ENCODE measurements around the gene TMEM234.

The TMEM234 gene

DNA sequence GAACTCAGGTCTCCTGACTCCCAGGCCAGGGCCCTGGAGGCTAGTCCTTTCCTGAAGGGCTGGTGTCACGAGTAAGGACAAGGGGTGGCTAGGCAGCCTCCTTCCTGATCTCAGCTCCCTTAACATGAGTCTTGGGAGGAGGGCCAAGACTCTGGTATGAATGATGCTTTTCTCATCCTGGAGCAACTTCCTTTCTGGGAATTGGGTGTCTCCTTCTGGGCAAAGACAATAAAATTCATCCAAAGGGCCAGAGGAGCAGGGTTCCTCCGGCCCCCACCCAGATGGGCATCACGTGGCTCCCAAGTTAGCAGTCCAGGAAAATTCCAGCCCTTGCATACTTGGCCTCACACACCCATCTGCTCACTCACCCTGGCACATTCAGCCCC is 24.7 kb upstream of the TMEM234 start, which contains the start of gene FAM167B:
FAM167B (plus strand) TSS at position 335 of the 386 bp plus-strand sequence. CDS start 200 bp downstream, outside the sequence.
- peak; percentile 66 for DNase-seq (ENCODE audit: extremely low read depth, low read depth)
- TF ChIP-seq CTCF (IDR thresholded peaks at IDR 0.05; ENCODE audit: low read depth, low read length), result no peak

- no peak for DNase-seq (ENCODE audit: extremely low read depth, low read depth)
Measured at GRCh38 chr1:32242341-32242851, 20.2 kb upstream of the TMEM234 start.

GRCh38 chr1:32241001-32241763 is 19.0 kb upstream of the TMEM234 start:
- no peak for DNase-seq (ENCODE audit: extremely low read depth, low read depth)

More at GRCh38 chr1:32242341-32242851, 20.2 kb upstream of the TMEM234 start:
- no peak; the same call in 1 of the 2 replicates for TF ChIP-seq CTCF (IDR thresholded peaks at IDR 0.05; ENCODE audit: low read depth, low read length)

DNA sequence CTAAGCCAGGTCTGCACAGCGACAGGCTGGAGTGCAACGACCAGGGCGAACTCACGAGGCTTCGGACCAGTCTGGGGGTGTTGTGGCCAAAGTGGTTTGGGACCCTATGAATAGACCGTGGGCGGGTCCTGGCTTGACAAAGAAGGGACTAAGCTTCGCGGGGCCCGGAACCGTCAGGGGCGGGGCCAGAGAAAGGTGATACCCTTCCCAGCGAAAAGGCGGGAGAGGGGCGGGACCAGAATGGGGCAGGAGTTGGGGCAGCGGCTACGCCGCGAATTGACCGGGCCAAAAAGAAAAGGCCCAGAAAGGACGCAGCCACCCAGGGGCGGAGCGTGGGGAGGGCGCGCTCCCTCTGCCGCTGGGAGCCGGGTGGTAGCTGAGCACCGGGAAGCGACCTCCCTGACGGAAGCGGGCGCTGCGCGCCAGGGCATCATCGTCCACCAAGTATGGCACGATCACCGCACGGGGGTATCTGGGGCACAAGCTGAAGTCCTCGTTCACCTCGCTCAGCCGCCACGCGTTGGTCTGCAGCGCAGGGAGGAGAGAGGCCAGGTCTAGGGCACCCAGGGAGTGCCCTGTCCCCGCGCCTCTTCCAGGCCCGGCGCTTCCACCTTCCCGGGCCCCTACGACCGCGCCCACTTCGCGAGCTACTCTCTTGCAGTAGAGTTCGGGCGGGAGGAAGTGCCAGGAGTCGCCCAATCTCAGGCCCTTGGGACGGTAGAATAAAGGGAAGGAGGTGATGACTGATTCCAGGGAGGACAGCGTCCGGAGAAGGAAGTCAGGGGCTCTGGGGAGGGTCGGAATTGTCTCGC is 18.2 kb upstream of the TMEM234 start:
- peak; percentile 34 for TF ChIP-seq CTCF (IDR thresholded peaks at IDR 0.05; ENCODE audit: low read depth, low read length)
- DNase-seq (ENCODE audit: extremely low read depth, low read depth), result no peak

More at GRCh38 chr1:32241001-32241763, 19.0 kb upstream of the TMEM234 start:
- TF ChIP-seq CTCF (IDR thresholded peaks at IDR 0.05; ENCODE audit: low read depth, low read length), result no peak; the same call in 1 of the 2 replicates

DNA sequence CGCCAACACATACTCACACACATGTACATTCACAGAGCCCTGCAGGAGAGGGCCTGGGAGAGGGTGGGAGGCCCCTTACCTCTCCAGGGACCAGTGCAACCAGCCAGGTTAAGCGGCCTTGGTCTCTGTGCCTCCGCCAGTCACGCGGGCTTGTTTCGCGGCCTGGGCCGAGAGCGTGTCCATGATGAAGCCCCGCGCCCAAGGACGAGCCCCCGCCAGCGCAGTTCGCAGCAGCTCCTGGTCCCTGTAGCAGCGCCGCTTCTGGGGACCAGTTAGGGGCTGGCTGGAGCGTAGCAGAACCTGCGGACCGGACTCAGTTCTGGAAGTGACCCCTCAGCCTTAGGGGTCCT is 17.6 kb upstream of the TMEM234 start:
- DNase-seq (ENCODE audit: extremely low read depth, low read depth), result no peak
- TF ChIP-seq CTCF (IDR thresholded peaks at IDR 0.05; ENCODE audit: low read depth, low read length), result no peak

- no peak for TF ChIP-seq CTCF (IDR thresholded peaks at IDR 0.05; ENCODE audit: low read depth, low read length)
- no peak for DNase-seq (ENCODE audit: extremely low read depth, low read depth)
Measured at GRCh38 chr1:32239337-32239736, 17.2 kb upstream of the TMEM234 start.

GRCh38 chr1:32234792-32235191 is 12.6 kb upstream of the TMEM234 start:
- DNase-seq (ENCODE audit: extremely low read depth, low read depth), result no peak
- no peak for TF ChIP-seq CTCF (IDR thresholded peaks at IDR 0.05; ENCODE audit: low read depth, low read length)

Measured in AG09319 (cell line).